K562 (cell line): ENCODE measurements around the gene PLXNA3. TPM values are rescaled to one million over a fixed set of nuclear protein-coding genes. Genes with fewer than 3 reads are reported as not detected.

ENCODE experiments used
- ATAC-seq: fragments of 200-7000 bp; cut with Tn5 transposase; 3 replicates; pipeline ENCODE4 v1.9.1; 2020; ENCODE audit warnings: moderate library complexity
- BruUV-seq: library from RNA; stranded (reverse); fragments of 400-500 nt; replicated peaks from 2 replicates; lab custom pipeline; 2021; lab: Mats Ljungman, UMichigan
- CTCF ChIA-PET: fragments of 300-600 bp; formaldehyde crosslinking; extraction: SDS; loops from one replicate; lab custom pipeline; 2021; ENCODE audit warnings: low intra/inter-chr PET ratio; lab: Yijun Ruan, JAX
- POLR2A ChIA-PET: fragments of 300-600, 350-650 bp; sonication (Branson Sonifier 250); formaldehyde crosslinking; extraction: SDS; loops from one replicate; lab custom pipeline; 2021; ENCODE audit warnings: antibody characterized with exemption, inconsistent platforms; lab: Yijun Ruan, JAX
- DNase-seq, 4 experiments: peaks; one replicate each; pipeline versions ENCODE4 v3.0.0 to v3.0.0-alpha.2; 2011 to 2018; ENCODE audit warnings: low spot score in 3 of 4, mixed read lengths in 3 of 4; ENCODE audit errors: extremely low read depth in 1 of 4
- FAIRE-seq: peaks from 2 replicates; lab custom pipeline; 2011; peaks lifted over from hg19 to GRCh38; lab: Jason Lieb, UNC
- H2AFZ ChIP-seq: 2 replicates; pipeline ENCODE4 v1.6.0; 2011; ENCODE audit warnings: low read depth, low read length, control low read depth, inconsistent platforms
- H3K27ac ChIP-seq: fragments of 200-600 bp; 3 replicates; pipeline ENCODE4 v1.8.0; 2011; ENCODE audit warnings: low read depth, mild to moderate bottlenecking, control low read depth, inconsistent platforms, low read length, moderate library complexity, mixed read lengths; ENCODE audit errors: extremely low read depth
- H3K27me3 ChIP-seq, 2 experiments: fragments of 300-600 bp in 1 of 2; 2 replicates in 1 of 2; 3 replicates in 1 of 2; pipeline versions ENCODE4 v1.6.0 to v1.8.0; 2011; ENCODE audit warnings: inconsistent platforms in 2 of 2, low read length in 2 of 2, mild to moderate bottlenecking in 1 of 2, mixed read lengths in 1 of 2, moderate library complexity in 1 of 2; ENCODE audit not compliant: control insufficient read depth in 2 of 2, insufficient read depth in 2 of 2
- H3K36me3 ChIP-seq: fragments of 300-600 bp; 3 replicates; pipeline ENCODE4 v1.8.0; 2011; ENCODE audit warnings: mild to moderate bottlenecking, low read length, inconsistent platforms; ENCODE audit not compliant: control insufficient read depth, insufficient read depth
- H3K4me1 ChIP-seq, 2 experiments: fragments of 200-600 bp in 1 of 2; replicated peaks in 1 of 2; 2 replicates in 1 of 2; 3 replicates in 1 of 2; pipeline versions ENCODE4 v1.5.1 to v1.8.0; 2011; ENCODE audit warnings: inconsistent platforms in 2 of 2, low read length in 2 of 2, mild to moderate bottlenecking in 1 of 2, mixed read lengths in 1 of 2, moderate library complexity in 1 of 2; ENCODE audit not compliant: control insufficient read depth in 2 of 2, insufficient read depth in 2 of 2
- H3K4me2 ChIP-seq: 2 replicates; pipeline ENCODE4 v1.6.1; 2011; ENCODE audit warnings: low read length, control low read depth, inconsistent platforms, mixed read lengths; ENCODE audit not compliant: insufficient read depth
- H3K4me3 ChIP-seq: fragments of 200-600 bp; sonication (generic), shearing (Covaris generic); 2 replicates; pipeline ENCODE4 v1.5.1; 2016; ENCODE audit warnings: control low read depth, inconsistent platforms
- H3K79me2 ChIP-seq: fragments of 200-600 bp; 3 replicates; pipeline ENCODE4 v1.8.0; 2011; ENCODE audit warnings: low read length, inconsistent platforms; ENCODE audit not compliant: control insufficient read depth, insufficient read depth
- H3K9ac ChIP-seq, 2 experiments: 2 replicates each; pipeline versions ENCODE4 v1.6.0 to v1.6.1; 2011; ENCODE audit warnings: low read depth in 2 of 2, low read length in 2 of 2, control low read depth in 1 of 2, inconsistent platforms in 1 of 2, mild to moderate bottlenecking in 1 of 2, mixed read lengths in 1 of 2; ENCODE audit not compliant: insufficient read depth in 1 of 2
- H3K9me1 ChIP-seq: one replicate; pipeline ENCODE4 v1.6.0; 2011; ENCODE audit warnings: inconsistent platforms, mild to moderate bottlenecking, low read length, moderate library complexity; ENCODE audit not compliant: control insufficient read depth, insufficient read depth
- H3K9me3 ChIP-seq: replicated peaks from 2 replicates; pipeline ENCODE4 v1.5.1; 2011; ENCODE audit warnings: low read depth, low read length, inconsistent platforms; ENCODE audit not compliant: control insufficient read depth, insufficient read depth
- H4K20me1 ChIP-seq: replicated peaks from 2 replicates; pipeline ENCODE4 v1.6.1; 2011; ENCODE audit warnings: low read length, inconsistent platforms, mixed read lengths; ENCODE audit not compliant: control insufficient read depth, insufficient read depth
- LEF1 ChIP-seq: fragments of 450-650 bp; IDR thresholded peaks from 2 replicates; pipeline ENCODE4 v1.6.1; 2016; ENCODE audit warnings: mild to moderate bottlenecking
- RERE ChIP-seq: sonication (generic); formaldehyde crosslinking; IDR thresholded peaks from 2 replicates; pipeline ENCODE4 v1.8.0; 2023; ENCODE audit warnings: missing genetic modification reagents, mild to moderate bottlenecking, borderline replicate concordance
- ZNF197 ChIP-seq: fragments of 200-800 bp; sonication (Bioruptor generic); IDR thresholded peaks from 2 replicates; pipeline ENCODE4 v1.6.1; 2016; ENCODE audit warnings: low read depth, missing genetic modification characterization, missing compliant biosample characterization
- ZNF395 ChIP-seq: fragments of 200-800 bp; sonication (Bioruptor generic); IDR thresholded peaks from 2 replicates; pipeline ENCODE4 v1.6.1; 2017; ENCODE audit warnings: missing genetic modification characterization, missing compliant biosample characterization
- ZNF407 ChIP-seq: fragments of 450-650 bp; IDR thresholded peaks from 2 replicates; pipeline ENCODE4 v1.6.1; 2016; ENCODE audit warnings: low read depth
- WGBS: fragments of 100-300 bp; shearing (Covaris generic); methylation state at CpG from one replicate; pipeline ENCODE4 v1.1.6; 2016; ENCODE audit warnings: low coverage, mixed read lengths; ENCODE audit not compliant: insufficient coverage; ENCODE audit errors: missing lambda C conversion rate; 5-methylcytosine and 5-hydroxymethylcytosine counted together
- in situ Hi-C: fragments of 300-500 bp; cut with MboI; formaldehyde crosslinking; loops from 4 replicates; pipeline ENCODE4 v1.15.0; 2018; ENCODE audit warnings: inconsistent platforms, mixed read lengths
- intact Hi-C: fragments of 100-400 bp; cut with micrococcal nuclease; formaldehyde crosslinking; loops from 2 replicates; pipeline ENCODE4 v1.14.2; 2022
- polyA plus RNA-seq, 8 experiments: library from polyadenylated mRNA; depleted of rRNA in 4 of 8; stranded (reverse) in 5 of 8; unstranded in 3 of 8; fragments of >200 nt; fragmentation: Nextera tagmentation in 2 of 8; fragmentation: Illumina TruSeq in 1 of 8; extraction: Ambion mirVana in 2 of 8; extraction: Trizol in 1 of 8; gene quantifications; 2 replicates each; pipeline versions ENCODE4 v1.2.1 to v1.2.3, GENCODE V29; 2011 to 2014; ENCODE audit warnings: inconsistent platforms in 1 of 8, missing spikeins in 1 of 8
- total RNA-seq, 7 experiments: library from RNA; depleted of rRNA in 6 of 7; stranded (reverse); fragments of >200 nt in 6 of 7; fragmentation: Illumina TruSeq in 2 of 7; extraction: Trizol in 2 of 7; gene quantifications; 2 replicates each; pipeline versions ENCODE4 v1.2.1 to v1.2.3, GENCODE V29; 2011 to 2021; ENCODE audit warnings: low replicate concordance in 1 of 7

PLXNA3 gene
- total and polyA plus RNA-seq, 9 of the 15 experiments (the other 6 are each of a cell fraction or from before 2014, with no cell fraction given), result 0.32 to 47.8 (median 7.5) TPM

GRCh38 chrX:154469880-154470279 lies 11.8 kb downstream of the PLXNA3 start (continued):
- TF ChIP-seq LEF1 (no peak), ZNF395 (CRISPR knock-in tag) (no peak)

- in situ Hi-C loops, result no loop called here
- Histone ChIP-seq H2AFZ (no peak overlapping the region), H3K9me3 (no peaks in the 10 kb centered on the region), H3K4me2 (no peak overlapping the region), H3K27me3 (no peaks in the 10 kb centered on the region), H3K36me3 (peaks cover 67% of the 10 kb centered on the region; the same call in 2 of the 3 replicates), H3K9me1 (no peaks in the 10 kb centered on the region), H3K9ac (no peak overlapping the region; a peak in 1 of 4 replicates), H3K27ac (no peak overlapping the region), H3K4me1 (peaks cover 0 to 14% of the 10 kb centered on the region in 2 experiments; a peak in 2 of 5 replicates), H3K79me2 (no peaks in the 10 kb centered on the region), H3K4me3 (no peak overlapping the region), H4K20me1 (no peaks in the 10 kb centered on the region)
- FAIRE-seq, result no peak
- no TSS peak for BruUV-seq
- intact Hi-C loops, result no loop called here
- ChIA-PET POLR2A (interaction anchor here (1.1 kb wide), 1 partner anchor 8 kb away, joined by 4 read pairs; the partner anchor contains the start of gene LAGE3), CTCF (no interaction called here)
- no peak for ATAC-seq
- WGBS, result 94% methylated on average over 5 of the region's 14 CpGs
- no peak for DNase-seq
- no peak for TF ChIP-seq RERE (CRISPR knock-in tag)
- no peak for TF ChIP-seq ZNF407
- no peak for TF ChIP-seq ZNF197 (CRISPR knock-in tag)
Measured at GRCh38 chrX:154470434-154470833, 12.4 kb downstream of the PLXNA3 start.
